SK-N-SH treated with all-trans-retinoic acid at 6 μM for 48 hours (cell line): Measurements from ENCODE around the gene PRKACB.

Experiments used
- CREB5 ChIP-seq: fragments of 250-450 bp; sonication (Bioruptor Pico); IDR thresholded peaks from 2 replicates; pipeline ENCODE4 v1.5.1; 2020; ENCODE audit warnings: low read depth, mild to moderate bottlenecking, moderate library complexity
- TSHZ2 ChIP-seq: fragments of 250-450 bp; sonication (Bioruptor Pico); IDR thresholded peaks from 2 replicates; pipeline ENCODE4 v1.5.0; 2020; ENCODE audit warnings: mild to moderate bottlenecking, moderate library complexity
- ZC3H10 ChIP-seq: fragments of 250-450 bp; sonication (Bioruptor Pico); IDR thresholded peaks from 2 replicates; pipeline ENCODE4 v1.5.1; 2021; ENCODE audit warnings: mild to moderate bottlenecking, moderate library complexity
- ZFP30 ChIP-seq: fragments of 450-650 bp; formaldehyde crosslinking; IDR thresholded peaks from 2 replicates; pipeline ENCODE4 v1.5.0; 2022; ENCODE audit warnings: mild to moderate bottlenecking, moderate library complexity

- TF ChIP-seq ZFP30 (CRISPR knock-in tag) (no peak), TSHZ2 (CRISPR knock-in tag) (no peak), CREB5 (CRISPR knock-in tag) (no peak), ZC3H10 (no peak)
Measured at GRCh38 chr1:84286071-84286470, 142.0 kb downstream of the PRKACB start.
